WTC11 (cell line): Measurements from ENCODE around the gene GRIN3B. TPM values are rescaled to one million over a fixed set of nuclear protein-coding genes. Genes with fewer than 3 reads are reported as not detected.

Experiments
- ATAC-seq: fragments of 200-7000 bp; cut with Tn5 transposase; 2 replicates; pipeline ENCODE4 v1.10.0; 2021; ENCODE audit warnings: mild to moderate bottlenecking, moderate library complexity
- CTCF ChIA-PET: fragments of 300-600 bp; sonication (Branson Sonifier 250); formaldehyde crosslinking; loops from one replicate; lab custom pipeline; 2021; ENCODE audit warnings: antibody characterized with exemption; lab: Charles Lee
- POLR2A ChIA-PET: fragments of 350-600 bp; sonication (Branson Sonifier 250); formaldehyde crosslinking; loops from one replicate; lab custom pipeline; 2021; ENCODE audit warnings: antibody characterized with exemption; lab: Charles Lee
- DNase-seq: peaks from one replicate; pipeline ENCODE4 v3.0.0; 2021; ENCODE audit warnings: low spot score
- H3K27ac Mint-ChIP-seq: 2 replicates; pipeline ENCODE4 v1.8.0; 2021; ENCODE audit warnings: mixed read lengths
- H3K27me3 Mint-ChIP-seq: 2 replicates; pipeline ENCODE4 v1.8.0; 2021; ENCODE audit warnings: low read depth, mild to moderate bottlenecking, moderate library complexity, mixed read lengths
- H3K36me3 Mint-ChIP-seq: 2 replicates; pipeline ENCODE4 v1.8.0; 2021; ENCODE audit warnings: mixed read lengths
- H3K4me1 Mint-ChIP-seq: 2 replicates; pipeline ENCODE4 v1.8.0; 2022; ENCODE audit warnings: mixed read lengths
- H3K4me3 Mint-ChIP-seq: 2 replicates; pipeline ENCODE4 v1.8.0; 2021; ENCODE audit warnings: mild to moderate bottlenecking, moderate library complexity, mixed read lengths
- H3K9me3 Mint-ChIP-seq: 2 replicates; pipeline ENCODE4 v1.8.0; 2021; ENCODE audit warnings: mixed read lengths
- AFF4 ChIP-seq: sonication (generic); formaldehyde crosslinking; IDR thresholded peaks from 2 replicates; pipeline ENCODE4 v1.8.1; 2023; ENCODE audit warnings: mild to moderate bottlenecking, missing genetic modification reagents, borderline replicate concordance
- ERG ChIP-seq: fragments of 250-450 bp; sonication (Bioruptor Pico); IDR thresholded peaks from 2 replicates; pipeline ENCODE4 v1.8.0; 2021; ENCODE audit warnings: mild to moderate bottlenecking
- JAZF1 ChIP-seq: fragments of 250-450 bp; sonication (Bioruptor Pico); IDR thresholded peaks from 2 replicates; pipeline ENCODE4 v1.9.0; 2021; ENCODE audit warnings: moderate library complexity, mild to moderate bottlenecking, inconsistent platforms
- NFATC4 ChIP-seq: fragments of 250-450 bp; sonication (Bioruptor Pico); IDR thresholded peaks from 2 replicates; pipeline ENCODE4 v1.9.0; 2021; ENCODE audit warnings: mild to moderate bottlenecking
- NR1H2 ChIP-seq: sonication (generic); formaldehyde crosslinking; IDR thresholded peaks from 2 replicates; pipeline ENCODE4 v1.9.0; 2021; ENCODE audit warnings: mild to moderate bottlenecking, moderate library complexity, missing genetic modification reagents
- NR2C2 ChIP-seq: sonication (generic); formaldehyde crosslinking; IDR thresholded peaks from 2 replicates; pipeline ENCODE4 v1.8.0; 2022; ENCODE audit warnings: mild to moderate bottlenecking, missing genetic modification reagents
- PRRX2 ChIP-seq: fragments of 250-450 bp; sonication (Bioruptor Pico); IDR thresholded peaks from 2 replicates; pipeline ENCODE4 v1.8.0; 2021; ENCODE audit warnings: mild to moderate bottlenecking
- ZBTB21 ChIP-seq: sonication (generic); formaldehyde crosslinking; IDR thresholded peaks from 2 replicates; pipeline ENCODE4 v1.8.1; 2023; ENCODE audit warnings: mild to moderate bottlenecking, missing genetic modification reagents, borderline replicate concordance
- ZNF317 ChIP-seq: sonication (generic); formaldehyde crosslinking; IDR thresholded peaks from 2 replicates; pipeline ENCODE4 v1.8.1; 2023; ENCODE audit warnings: low read depth, mild to moderate bottlenecking, moderate library complexity, missing genetic modification reagents, borderline replicate concordance
- ZNF416 ChIP-seq: fragments of 250-450 bp; sonication (Bioruptor Pico); IDR thresholded peaks from 2 replicates; pipeline ENCODE4 v1.9.0; 2021; ENCODE audit warnings: mild to moderate bottlenecking, inconsistent platforms
- ZNF423 ChIP-seq: fragments of 250-450 bp; sonication (Bioruptor Pico); IDR thresholded peaks from 2 replicates; pipeline ENCODE4 v2.1.2; 2022; ENCODE audit warnings: mild to moderate bottlenecking, moderate library complexity
- ZNF671 ChIP-seq: fragments of 250-450 bp; sonication (Bioruptor Pico); IDR thresholded peaks from 2 replicates; pipeline ENCODE4 v1.8.0; 2021; ENCODE audit warnings: mild to moderate bottlenecking
- total RNA-seq: library from RNA; stranded (reverse); gene quantifications from 3 replicates; pipeline ENCODE4 v1.2.3, GENCODE V29; 2021
- TF ChIP-seq, protein P1 (sequence below): fragments of 250-450 bp; sonication (Bioruptor Pico); IDR thresholded peaks from 2 replicates; pipeline ENCODE4 v1.9.0; 2021; ENCODE audit warnings: moderate library complexity, mild to moderate bottlenecking, inconsistent platforms, borderline replicate concordance
- TF ChIP-seq, protein P2 (sequence below): sonication (generic); formaldehyde crosslinking; IDR thresholded peaks from 2 replicates; pipeline ENCODE4 v1.8.1; 2022; ENCODE audit warnings: mild to moderate bottlenecking, missing genetic modification reagents, moderate library complexity, borderline replicate concordance
- TF ChIP-seq, protein P3 (sequence below): sonication (generic); formaldehyde crosslinking; IDR thresholded peaks from 2 replicates; pipeline ENCODE4 v1.8.1; 2023; ENCODE audit warnings: mild to moderate bottlenecking, missing genetic modification reagents, moderate library complexity

The GRIN3B gene
- total RNA-seq, 1 experiment from 2014 or later: 1.9 TPM

GRCh38 chr19:1041835-1042685 lies 41.8 kb downstream of the GRIN3B start:
- CTCF ChIA-PET: interaction anchor here (0.5 to 3.4 kb wide), 6 partner anchors 15 to 232 kb away, joined by 3 to 29 read pairs (median 8); partner anchors contain the start of gene ARHGAP45
- H3K4me1 Mint-ChIP-seq: peaks cover 12% of the 10 kb centered on the region
- no peak overlapping the region for H3K27ac Mint-ChIP-seq
- no peaks in the 10 kb centered on the region for H3K27me3 Mint-ChIP-seq
- DNase-seq (no peak), ATAC-seq (no peak)
- peaks cover 16% of the 10 kb centered on the region for H3K36me3 Mint-ChIP-seq
- H3K4me3 Mint-ChIP-seq: no peak overlapping the region; the same call in 1 of the 2 replicates
- TF ChIP-seq, protein P1, sequence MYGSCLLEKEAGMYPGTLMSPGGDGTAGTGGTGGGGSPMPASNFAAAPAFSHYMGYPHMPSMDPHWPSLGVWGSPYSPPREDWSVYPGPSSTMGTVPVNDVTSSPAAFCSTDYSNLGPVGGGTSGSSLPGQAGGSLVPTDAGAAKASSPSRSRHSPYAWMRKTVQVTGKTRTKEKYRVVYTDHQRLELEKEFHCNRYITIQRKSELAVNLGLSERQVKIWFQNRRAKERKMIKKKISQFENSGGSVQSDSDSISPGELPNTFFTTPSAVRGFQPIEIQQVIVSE: no peak
- TF ChIP-seq ZNF416 (CRISPR knock-in tag) (no peak), NR2C2 (CRISPR knock-in tag) (no peak), NFATC4 (CRISPR knock-in tag) (no peak), JAZF1 (CRISPR knock-in tag) (no peak), PRRX2 (no peak), ZNF423 (CRISPR knock-in tag) (no peak), ZNF671 (CRISPR knock-in tag) (no peak)
- TF ChIP-seq, all 79 proteins: peak for 0
- H3K9me3 Mint-ChIP-seq: no peaks in the 10 kb centered on the region
- POLR2A ChIA-PET: interaction anchor here (1.0 to 3.2 kb wide), 5 partner anchors 15 to 47 kb away, joined by 3 to 70 read pairs (median 3); partner anchors contain the start of genes ARHGAP45, CNN2 and RNU6-2

DNA sequence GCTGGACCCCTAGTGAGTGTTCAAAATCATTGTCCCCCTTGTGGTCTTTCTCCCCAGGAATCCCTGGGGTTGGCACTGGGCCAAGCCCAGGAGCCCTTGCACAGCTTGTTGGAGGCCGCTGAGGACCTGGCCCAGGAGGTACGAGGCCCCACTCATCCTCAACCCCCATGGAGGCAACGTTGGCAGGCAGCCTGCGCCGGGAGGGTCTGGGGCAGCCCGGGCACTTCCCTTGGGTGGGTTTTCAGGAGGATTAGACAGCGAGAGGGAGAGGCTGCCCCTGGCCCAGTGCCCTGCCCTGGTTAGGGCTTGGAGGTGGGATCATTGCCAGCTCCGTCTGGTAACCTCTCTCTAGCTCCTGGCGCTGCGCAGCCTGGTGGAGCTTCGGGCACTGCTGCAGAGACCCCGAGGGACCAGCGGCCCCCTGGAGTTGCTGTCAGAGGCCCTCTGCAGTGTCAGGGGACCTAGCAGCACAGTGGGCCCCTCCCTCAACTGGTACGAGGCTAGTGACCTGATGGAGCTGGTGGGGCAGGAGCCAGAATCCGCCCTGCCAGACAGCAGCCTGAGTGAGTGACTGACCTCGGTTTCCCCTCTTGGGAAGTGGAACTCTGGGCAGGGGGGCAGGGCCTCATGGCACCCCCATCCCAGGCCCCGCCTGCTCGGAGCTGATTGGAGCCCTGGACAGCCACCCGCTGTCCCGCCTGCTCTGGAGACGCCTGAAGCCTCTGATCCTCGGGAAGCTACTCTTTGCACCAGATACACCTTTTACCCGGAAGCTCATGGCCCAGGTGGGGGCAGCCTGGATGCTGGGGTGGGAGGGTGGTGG lies 42.7 kb downstream of the GRIN3B start:
- TF ChIP-seq ZBTB21 (CRISPR knock-in tag) (no peak), NR1H2 (no peak), AFF4 (no peak), ERG (CRISPR knock-in tag) (no peak), ZNF317 (no peak)
- TF ChIP-seq, protein P2, sequence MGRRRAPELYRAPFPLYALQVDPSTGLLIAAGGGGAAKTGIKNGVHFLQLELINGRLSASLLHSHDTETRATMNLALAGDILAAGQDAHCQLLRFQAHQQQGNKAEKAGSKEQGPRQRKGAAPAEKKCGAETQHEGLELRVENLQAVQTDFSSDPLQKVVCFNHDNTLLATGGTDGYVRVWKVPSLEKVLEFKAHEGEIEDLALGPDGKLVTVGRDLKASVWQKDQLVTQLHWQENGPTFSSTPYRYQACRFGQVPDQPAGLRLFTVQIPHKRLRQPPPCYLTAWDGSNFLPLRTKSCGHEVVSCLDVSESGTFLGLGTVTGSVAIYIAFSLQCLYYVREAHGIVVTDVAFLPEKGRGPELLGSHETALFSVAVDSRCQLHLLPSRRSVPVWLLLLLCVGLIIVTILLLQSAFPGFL: no peak
- TF ChIP-seq, protein P3, sequence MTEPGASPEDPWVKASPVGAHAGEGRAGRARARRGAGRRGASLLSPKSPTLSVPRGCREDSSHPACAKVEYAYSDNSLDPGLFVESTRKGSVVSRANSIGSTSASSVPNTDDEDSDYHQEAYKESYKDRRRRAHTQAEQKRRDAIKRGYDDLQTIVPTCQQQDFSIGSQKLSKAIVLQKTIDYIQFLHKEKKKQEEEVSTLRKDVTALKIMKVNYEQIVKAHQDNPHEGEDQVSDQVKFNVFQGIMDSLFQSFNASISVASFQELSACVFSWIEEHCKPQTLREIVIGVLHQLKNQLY (CRISPR knock-in tag): no peak
- CTCF ChIA-PET: interaction anchor here (0.6 to 1.3 kb wide), 6 partner anchors 16 to 201 kb away, joined by 3 to 5 read pairs (median 3); partner anchors contain the start of gene ARHGAP45
- POLR2A ChIA-PET: interaction anchor here (1.0 to 1.3 kb wide), 3 partner anchors 22 to 39 kb away, joined by 3 to 4 read pairs (median 3); partner anchors contain the start of gene RNU6-2
- peaks cover 9% of the 10 kb centered on the region for H3K36me3 Mint-ChIP-seq
- no peak overlapping the region for H3K4me3 Mint-ChIP-seq
- H3K9me3 Mint-ChIP-seq: no peaks in the 10 kb centered on the region
- ATAC-seq: no peak
- no peak overlapping the region for H3K27ac Mint-ChIP-seq
- H3K4me1 Mint-ChIP-seq: peaks cover 12% of the 10 kb centered on the region
- no peak for DNase-seq
- no peaks in the 10 kb centered on the region for H3K27me3 Mint-ChIP-seq
